GM12801 (cell line): Measurements from ENCODE around the gene FAAP100.

Experiments
- CTCF ChIP-seq: IDR thresholded peaks from one replicate; pipeline ENCODE4 v1.5.1; 2011; ENCODE audit warnings: control low read depth; ENCODE audit not compliant: insufficient read length; ENCODE audit errors: extremely low read depth

The FAAP100 gene

GRCh38 chr17:81586096-81586495 is 33.9 kb upstream of the FAAP100 start:
- no peak for TF ChIP-seq CTCF

- TF ChIP-seq CTCF: no peak
Measured at GRCh38 chr17:81583589-81584342, 31.6 kb upstream of the FAAP100 start.

GRCh38 chr17:81582749-81583148 is 30.6 kb upstream of the FAAP100 start:
- no peak for TF ChIP-seq CTCF

GRCh38 chr17:81582341-81582740 is 30.2 kb upstream of the FAAP100 start:
- no peak for TF ChIP-seq CTCF

DNA sequence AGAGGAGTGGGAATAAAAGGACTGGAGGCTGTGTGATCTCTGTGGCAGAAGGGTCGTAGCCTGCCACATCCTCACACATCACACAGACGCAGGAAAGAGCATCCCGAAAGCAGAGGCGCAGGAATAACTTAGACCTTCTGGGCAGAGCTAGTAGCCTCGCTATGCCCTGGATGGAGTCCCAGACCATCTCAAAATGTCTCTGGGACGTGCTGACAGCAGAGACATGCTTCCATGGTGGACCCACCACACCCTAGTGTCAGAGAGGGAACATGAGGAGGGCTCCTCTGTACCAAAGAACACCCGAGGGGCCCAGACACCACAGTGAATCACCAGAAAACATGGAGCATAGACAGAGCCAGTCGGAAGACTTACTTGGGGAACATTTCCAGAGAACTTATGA is 29.6 kb upstream of the FAAP100 start:
- TF ChIP-seq CTCF: no peak

- TF ChIP-seq CTCF: no peak
Measured at GRCh38 chr17:81580481-81580880, 28.3 kb upstream of the FAAP100 start.

DNA sequence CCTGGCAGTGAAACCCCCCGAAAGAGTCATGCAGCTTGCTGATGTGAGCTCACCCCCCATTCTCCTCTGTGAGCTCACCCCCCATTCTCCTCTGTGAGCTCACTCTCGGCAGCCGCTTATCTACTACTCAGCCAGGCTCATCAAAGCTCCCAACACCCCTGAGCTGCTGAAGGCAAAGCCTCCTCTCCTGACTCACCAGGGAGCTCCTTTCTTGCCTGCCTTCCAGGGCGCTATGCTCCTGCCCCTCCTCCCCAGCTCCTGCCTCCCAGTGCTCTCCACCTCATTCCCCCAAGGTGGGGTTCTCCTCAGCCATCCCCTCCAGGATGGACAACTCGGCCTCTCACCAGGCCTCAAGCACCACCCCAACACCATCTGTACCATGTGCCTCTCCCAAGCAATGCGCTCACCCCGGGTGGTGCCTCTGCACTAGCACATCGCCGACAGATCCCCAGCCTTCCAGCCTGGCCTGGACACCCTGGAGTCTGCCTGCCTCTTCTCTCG is 27.7 kb upstream of the FAAP100 start:
- TF ChIP-seq CTCF: no peak
